Heart left ventricle (tissue), 13 donors: ENCODE measurements around the gene TRIM44.

Experiments
- POLR2A ChIP-seq, 2 donors: fragments of 450-650 bp; IDR thresholded peaks; one replicate each; pipeline ENCODE4 v1.6.1; 2017; ENCODE audit warnings: antibody characterized with exemption in 2 of 2, mild to moderate bottlenecking in 2 of 2, moderate library complexity in 2 of 2
- TF ChIP-seq, protein P1 (sequence below), 12 donors: fragments of 200-600 bp; sonication (generic) in 4 of 12; IDR thresholded peaks; one replicate each; pipeline versions ENCODE4 v1.5.0 to v1.8.0; 2018 to 2022; ENCODE audit warnings: antibody characterized with exemption in 12 of 12, mild to moderate bottlenecking in 5 of 12
- donor health status: ischemic (EF 13 %, LVEDD 7.1; RV severe dilation, severe dysfunction).
- donor health status: DM: no; HTN: yes; CAD: no.
- donor health status: DM: no; HTN: no; CAD: no.
- donor health status: ischemic (EF 25% LVEDD 6.9; RV normal size, moderate dysfunction).
- donor health status: ischemic (EF 25% LVEDD 5.7; RV mildly dilated, moderate dysfunction).
- donor health status: ischemic (EF 35%, LVEDD 5.7; RV mildly dilated, moderate dysfunction).
- donor health status: nonischemic (EF 11% LVEDD 7.7; RV severe dilation, severe dysfunction).
- donor health status: DM: yes; HTN: yes; CAD: no.
- donor health status: PGD.
- donor health status: ischemic (EF 29% LVEDD 5.4; RV normal size, mild dysfunction).
- donor health status: nonischemic (EF 23%, LVEDD 6.1; RV moderate dilation, normal function).

DNA sequence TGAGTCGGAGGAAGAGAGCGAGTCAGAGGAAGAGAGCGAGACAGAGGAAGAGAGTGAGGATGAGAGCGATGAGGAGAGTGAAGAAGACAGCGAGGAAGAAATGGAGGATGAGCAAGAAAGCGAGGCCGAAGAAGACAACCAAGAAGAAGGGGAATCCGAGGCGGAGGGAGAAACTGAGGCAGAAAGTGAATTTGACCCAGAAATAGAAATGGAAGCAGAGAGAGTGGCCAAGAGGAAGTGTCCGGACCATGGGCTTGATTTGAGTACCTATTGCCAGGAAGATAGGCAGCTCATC, 780 bp downstream of the TRIM44 start:
- TF ChIP-seq, protein P1, sequence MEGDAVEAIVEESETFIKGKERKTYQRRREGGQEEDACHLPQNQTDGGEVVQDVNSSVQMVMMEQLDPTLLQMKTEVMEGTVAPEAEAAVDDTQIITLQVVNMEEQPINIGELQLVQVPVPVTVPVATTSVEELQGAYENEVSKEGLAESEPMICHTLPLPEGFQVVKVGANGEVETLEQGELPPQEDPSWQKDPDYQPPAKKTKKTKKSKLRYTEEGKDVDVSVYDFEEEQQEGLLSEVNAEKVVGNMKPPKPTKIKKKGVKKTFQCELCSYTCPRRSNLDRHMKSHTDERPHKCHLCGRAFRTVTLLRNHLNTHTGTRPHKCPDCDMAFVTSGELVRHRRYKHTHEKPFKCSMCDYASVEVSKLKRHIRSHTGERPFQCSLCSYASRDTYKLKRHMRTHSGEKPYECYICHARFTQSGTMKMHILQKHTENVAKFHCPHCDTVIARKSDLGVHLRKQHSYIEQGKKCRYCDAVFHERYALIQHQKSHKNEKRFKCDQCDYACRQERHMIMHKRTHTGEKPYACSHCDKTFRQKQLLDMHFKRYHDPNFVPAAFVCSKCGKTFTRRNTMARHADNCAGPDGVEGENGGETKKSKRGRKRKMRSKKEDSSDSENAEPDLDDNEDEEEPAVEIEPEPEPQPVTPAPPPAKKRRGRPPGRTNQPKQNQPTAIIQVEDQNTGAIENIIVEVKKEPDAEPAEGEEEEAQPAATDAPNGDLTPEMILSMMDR (IDR thresholded peaks at IDR 0.05): no peak
- TF ChIP-seq POLR2A (IDR thresholded peaks at IDR 0.05): no peak
